ENCODE data around the gene HSD11B2.
"Not testable (repeated sequence)": the region's sequence is repeated elsewhere in the genome, so short reads cannot be mapped to it uniquely, and the experiment has no call there.

HSD11B2 gene

GRCh38 chr16:67404740-67405226 is 26.1 kb upstream of the HSD11B2 start:
- peak overlapping the region in 1 of 2 donors; percentile 28 for H3K27ac Mint-ChIP-seq
- DNase-seq (no peak), ATAC-seq (no peak)
- H3K4me3 Mint-ChIP-seq, result no peak overlapping the region
- peaks cover 30% of the 10 kb centered on the region for H3K27me3 Mint-ChIP-seq
- H3K4me1 Mint-ChIP-seq, result no peaks in the 10 kb centered on the region
- H3K9me3 Mint-ChIP-seq, result no peaks in the 10 kb centered on the region

DNA sequence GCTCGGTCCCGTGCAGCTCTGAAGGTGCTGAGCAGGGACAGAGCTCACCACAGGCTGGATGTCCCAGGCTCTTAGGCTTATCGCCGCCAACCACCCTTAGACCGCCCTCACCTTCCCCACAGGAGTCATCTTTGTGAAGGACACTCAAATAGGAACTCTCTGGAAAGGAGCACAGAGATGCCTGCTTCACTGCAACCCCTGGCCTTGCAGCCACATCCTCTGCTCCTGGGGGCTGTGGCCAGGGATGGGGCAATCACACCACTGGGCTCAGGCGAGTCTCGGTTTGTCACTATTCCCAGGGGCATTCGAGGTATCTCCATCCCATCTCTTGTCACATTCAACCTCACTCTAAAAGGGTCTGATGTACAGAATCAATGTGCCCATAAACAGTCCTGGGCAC is 25.6 kb upstream of the HSD11B2 start:
- Mint-ChIP-seq H3K9me3 (no peaks in the 10 kb centered on the region), H3K4me1 (no peaks in the 10 kb centered on the region), H3K27me3 (peaks cover 35% of the 10 kb centered on the region), H3K4me3 (no peak overlapping the region), H3K27ac (peak overlapping the region in 1 of 2 donors; percentile 49)
- no peak for DNase-seq
- ATAC-seq, result no peak

- Mint-ChIP-seq H3K4me1 (no peaks in the 10 kb centered on the region), H3K27ac (no peak overlapping the region), H3K4me3 (no peak overlapping the region), H3K27me3 (peaks cover 35% of the 10 kb centered on the region), H3K9me3 (no peaks in the 10 kb centered on the region)
- no peak for ATAC-seq
- no peak for DNase-seq
These were observed 24.6 kb upstream of the HSD11B2 start for GRCh38 chr16:67406111-67406971.

- H3K9me3 Mint-ChIP-seq, result no peaks in the 10 kb centered on the region
- H3K27me3 Mint-ChIP-seq, result peaks cover 30% of the 10 kb centered on the region
- DNase-seq (no peak), ATAC-seq (no peak)
- H3K4me1 Mint-ChIP-seq, result no peaks in the 10 kb centered on the region
- no peak overlapping the region for H3K27ac Mint-ChIP-seq
- H3K4me3 Mint-ChIP-seq, result no peak overlapping the region
These were observed 23.6 kb upstream of the HSD11B2 start for GRCh38 chr16:67407176-67407787.

GRCh38 chr16:67407788-67408452 is 23.0 kb upstream of the HSD11B2 start:
- no peaks in the 10 kb centered on the region for H3K9me3 Mint-ChIP-seq
- no peak overlapping the region for H3K4me3 Mint-ChIP-seq
- no peak for ATAC-seq
- H3K27me3 Mint-ChIP-seq, result peaks cover 24% of the 10 kb centered on the region
- H3K27ac Mint-ChIP-seq, result no peak overlapping the region
- H3K4me1 Mint-ChIP-seq, result no peaks in the 10 kb centered on the region
- DNase-seq, result no peak

DNA sequence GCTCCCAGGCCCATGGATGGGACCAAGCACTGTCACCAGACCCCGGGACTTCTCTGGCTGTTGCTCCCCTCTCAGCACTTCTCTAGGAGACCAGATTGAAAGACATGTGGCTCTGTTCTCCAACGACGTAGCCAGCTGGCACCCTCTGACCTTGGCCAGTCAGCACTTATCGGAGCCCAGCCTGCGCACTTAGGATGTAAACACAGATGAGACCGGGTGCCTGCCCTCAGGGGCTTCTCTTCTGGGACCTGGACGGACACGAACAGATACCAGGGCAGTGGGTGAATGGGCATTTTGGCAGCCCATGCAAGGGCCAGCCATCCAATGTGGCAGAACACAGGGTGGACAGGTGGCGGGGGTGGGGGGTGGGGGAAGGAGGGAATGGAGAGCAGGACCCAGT is 21.3 kb upstream of the HSD11B2 start:
- Mint-ChIP-seq H3K4me1 (no peaks in the 10 kb centered on the region), H3K9me3 (no peaks in the 10 kb centered on the region), H3K27me3 (peaks cover 26% of the 10 kb centered on the region), H3K27ac (no peak overlapping the region), H3K4me3 (no peak overlapping the region)
- DNase-seq, result no peak
- no peak for ATAC-seq

GRCh38 chr16:67411339-67411738 is 19.6 kb upstream of the HSD11B2 start:
- ATAC-seq, result no peak
- H3K27me3 Mint-ChIP-seq, result peaks cover 35% of the 10 kb centered on the region
- H3K4me3 Mint-ChIP-seq, result no peak overlapping the region
- H3K27ac Mint-ChIP-seq, result no peak overlapping the region
- no peaks in the 10 kb centered on the region for H3K9me3 Mint-ChIP-seq
- DNase-seq, result no peak
- H3K4me1 Mint-ChIP-seq, result peaks cover 6% of the 10 kb centered on the region

DNA sequence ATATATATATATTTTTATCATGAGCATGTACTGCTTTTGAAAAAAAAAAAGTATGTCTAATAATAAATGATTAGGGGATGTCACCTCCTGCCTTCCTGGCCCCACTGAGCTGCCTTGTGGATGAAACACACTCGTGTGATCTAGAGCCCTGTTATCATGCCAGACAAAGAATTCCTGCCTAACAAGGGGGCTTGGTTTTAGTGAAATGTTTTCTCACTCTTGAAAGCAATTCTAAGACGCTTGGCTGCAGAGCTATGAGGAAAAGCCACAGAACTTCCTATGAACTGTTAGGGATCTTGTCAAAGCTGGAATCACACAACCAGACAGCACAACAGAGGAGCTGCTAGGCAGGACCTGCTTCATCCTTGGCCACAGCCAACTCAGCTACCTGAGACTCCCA is 18.6 kb upstream of the HSD11B2 start:
- H3K27me3 Mint-ChIP-seq, result peaks cover 44% of the 10 kb centered on the region
- no peaks in the 10 kb centered on the region for H3K9me3 Mint-ChIP-seq
- no peak overlapping the region for H3K27ac Mint-ChIP-seq
- no peak overlapping the region for H3K4me3 Mint-ChIP-seq
- H3K4me1 Mint-ChIP-seq, result peaks cover 12% of the 10 kb centered on the region
- ATAC-seq, result no peak
- no peak for DNase-seq

DNA sequence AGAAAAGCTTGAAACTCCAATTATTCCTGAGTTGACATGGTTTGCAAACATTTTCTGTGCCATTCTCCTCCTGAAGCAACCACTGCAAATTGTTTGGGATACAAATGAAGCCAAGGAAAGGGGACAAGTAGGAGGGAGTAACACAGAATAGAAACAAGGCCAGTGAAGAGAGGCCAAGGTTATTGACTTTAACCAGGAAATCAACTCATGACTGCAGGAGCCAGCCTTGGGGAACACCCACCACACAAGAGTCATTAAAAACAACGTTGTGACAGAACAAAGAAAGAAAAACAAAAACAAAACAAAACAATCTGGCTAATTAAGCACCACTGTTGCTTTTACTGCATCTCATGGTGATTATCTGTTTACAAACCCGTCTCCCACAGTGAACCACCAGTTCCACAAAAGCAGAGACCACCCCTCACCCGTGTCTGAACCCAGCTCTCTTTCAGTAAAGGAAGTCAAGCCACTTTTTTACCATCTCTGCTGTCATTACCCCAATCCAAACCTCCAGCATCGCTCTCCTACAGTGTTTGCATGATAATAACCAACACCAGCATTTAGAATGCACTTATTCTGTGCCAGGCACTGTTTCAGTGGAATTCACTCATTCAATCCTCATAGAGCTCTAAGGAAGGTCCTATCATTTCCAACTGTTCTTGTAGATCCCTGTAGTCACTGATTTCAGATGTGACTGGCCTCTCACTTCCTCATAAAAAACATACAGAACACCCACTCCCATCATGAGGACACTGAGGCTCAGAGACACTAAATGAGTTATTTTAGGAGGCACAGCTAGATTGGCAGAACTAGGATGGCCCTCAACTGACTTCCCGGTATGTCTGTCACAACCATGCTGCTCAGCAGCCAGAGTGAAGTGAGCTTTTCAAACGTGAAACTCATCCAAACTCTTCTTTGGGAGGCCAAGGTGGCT is 16.7 kb upstream of the HSD11B2 start:
- Mint-ChIP-seq H3K27me3 (peaks cover 53% of the 10 kb centered on the region), H3K4me3 (no peak overlapping the region)
- no peak for ATAC-seq

DNA sequence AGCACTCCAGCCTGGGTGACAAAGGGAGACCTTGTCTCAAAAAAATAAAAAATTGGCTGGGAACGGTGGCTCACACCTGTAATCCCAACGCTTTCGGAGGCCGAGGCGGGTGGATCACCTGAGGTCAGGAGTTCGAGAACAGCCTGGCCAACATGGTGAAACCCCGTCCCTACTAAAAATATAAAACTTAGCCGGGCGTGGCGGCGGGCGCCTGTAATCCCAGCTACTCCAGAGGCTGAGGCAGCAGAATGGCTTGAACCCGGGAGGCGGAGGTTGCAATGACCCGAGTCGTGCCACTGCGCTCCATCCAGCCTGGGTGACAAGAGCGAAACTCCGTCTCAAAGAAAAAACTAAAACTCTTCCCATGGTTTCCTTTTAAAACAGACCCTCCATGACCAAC is 15.5 kb upstream of the HSD11B2 start:
- Mint-ChIP-seq H3K27me3 (peaks cover 49% of the 10 kb centered on the region), H3K4me1 (peaks cover 12% of the 10 kb centered on the region), H3K4me3 (peak overlapping the region; percentile 81 to 83), H3K27ac (peak overlapping the region in 1 of 2 donors; percentile 23)
- not testable (repeated sequence) for ATAC-seq, DNase-seq, H3K9me3 Mint-ChIP-seq

More for the DNA sequence above, 16.7 kb upstream of the HSD11B2 start:
- Mint-ChIP-seq H3K27ac (no peak overlapping the region), H3K4me1 (peaks cover 12% of the 10 kb centered on the region), H3K9me3 (no peaks in the 10 kb centered on the region)
- DNase-seq, result no peak

- peak within 1 kb of the TSS; percentile 91 to 92 for H3K4me3 Mint-ChIP-seq
- H3K27ac Mint-ChIP-seq, result peak within 1 kb of the TSS in 1 of 2 donors; percentile 73
- DNase-seq (peak; percentile 67 to 70), ATAC-seq (peak; percentile 96)
- H3K27me3 Mint-ChIP-seq, result peaks cover 49% of the 10 kb centered on the region
- peaks cover 12% of the 10 kb centered on the region for H3K4me1 Mint-ChIP-seq
- H3K9me3 Mint-ChIP-seq, result no peaks in the 10 kb centered on the region
These were observed 14.8 kb upstream of the HSD11B2 start, which contains the start of gene ZDHHC1 for GRCh38 chr16:67415872-67416793. Gene ZDHHC1 (minus strand): TSS chr16:67416477. CDS start chr16:67407775, 8,702 bp downstream.

GRCh38 chr16:67417333-67418061 is 13.4 kb upstream of the HSD11B2 start:
- DNase-seq (no peak), ATAC-seq (no peak)
- Mint-ChIP-seq H3K27ac (peak overlapping the region in 1 of 2 donors; percentile 77), H3K4me3 (peak overlapping the region; percentile 34 to 44), H3K9me3 (no peaks in the 10 kb centered on the region), H3K27me3 (peaks cover 53% of the 10 kb centered on the region), H3K4me1 (peaks cover 12% of the 10 kb centered on the region)

GRCh38 chr16:67419502-67419901 is 11.4 kb upstream of the HSD11B2 start:
- DNase-seq, result no peak
- no peak overlapping the region for H3K4me3 Mint-ChIP-seq
- H3K9me3 Mint-ChIP-seq, result no peaks in the 10 kb centered on the region
- H3K4me1 Mint-ChIP-seq, result peaks cover 12% of the 10 kb centered on the region
- ATAC-seq, result no peak
- H3K27ac Mint-ChIP-seq, result no peak overlapping the region
- H3K27me3 Mint-ChIP-seq, result peaks cover 49% of the 10 kb centered on the region

All from stimulated activated naive CD8-positive, alpha-beta T cell treated with anti-CD3 and anti-CD28 coated beads, Interleukin-15, amount 100 ng/mL, for 72 hours (primary cell).